PFSK-1 (cell line): ENCODE measurements around the gene CNRIP1.
A peak's percentile ranks its signal among the peaks of the same experiment; 100 is the strongest.

Source experiments
- FOXP2 ChIP-seq: optimal IDR thresholded peaks from 2 replicates; pipeline ENCODE3; 2011; ENCODE audit warnings: borderline replicate concordance, control low read depth, inconsistent platforms; ENCODE audit not compliant: insufficient read depth; ENCODE audit errors: extremely low read length, extremely low read depth
- POLR2AphosphoS5 ChIP-seq: IDR thresholded peaks from 2 replicates; pipeline ENCODE4 v1.6.1; 2012; ENCODE audit warnings: low read depth, mild to moderate bottlenecking, control low read depth, low read length, moderate library complexity
- SIN3A ChIP-seq: IDR thresholded peaks from 2 replicates; pipeline ENCODE4 v1.6.1; 2012; ENCODE audit warnings: mild to moderate bottlenecking, low read length, moderate library complexity, borderline replicate concordance; ENCODE audit not compliant: insufficient read depth
- TAF1 ChIP-seq: IDR thresholded peaks from 2 replicates; pipeline ENCODE4 v1.6.1; 2012; ENCODE audit warnings: low read length, control low read depth, borderline replicate concordance; ENCODE audit not compliant: insufficient read depth
- TF ChIP-seq, protein P1 (sequence below), 2 experiments: IDR thresholded peaks; 2 replicates each; pipeline versions ENCODE4 v1.6.1 to v1.8.0; 2011 to 2012; ENCODE audit warnings: low read depth in 2 of 2, low read length in 2 of 2, control low read depth in 1 of 2, inconsistent platforms in 1 of 2, mild to moderate bottlenecking in 1 of 2, moderate library complexity in 1 of 2; ENCODE audit not compliant: insufficient read depth in 1 of 2

Gene CNRIP1

DNA sequence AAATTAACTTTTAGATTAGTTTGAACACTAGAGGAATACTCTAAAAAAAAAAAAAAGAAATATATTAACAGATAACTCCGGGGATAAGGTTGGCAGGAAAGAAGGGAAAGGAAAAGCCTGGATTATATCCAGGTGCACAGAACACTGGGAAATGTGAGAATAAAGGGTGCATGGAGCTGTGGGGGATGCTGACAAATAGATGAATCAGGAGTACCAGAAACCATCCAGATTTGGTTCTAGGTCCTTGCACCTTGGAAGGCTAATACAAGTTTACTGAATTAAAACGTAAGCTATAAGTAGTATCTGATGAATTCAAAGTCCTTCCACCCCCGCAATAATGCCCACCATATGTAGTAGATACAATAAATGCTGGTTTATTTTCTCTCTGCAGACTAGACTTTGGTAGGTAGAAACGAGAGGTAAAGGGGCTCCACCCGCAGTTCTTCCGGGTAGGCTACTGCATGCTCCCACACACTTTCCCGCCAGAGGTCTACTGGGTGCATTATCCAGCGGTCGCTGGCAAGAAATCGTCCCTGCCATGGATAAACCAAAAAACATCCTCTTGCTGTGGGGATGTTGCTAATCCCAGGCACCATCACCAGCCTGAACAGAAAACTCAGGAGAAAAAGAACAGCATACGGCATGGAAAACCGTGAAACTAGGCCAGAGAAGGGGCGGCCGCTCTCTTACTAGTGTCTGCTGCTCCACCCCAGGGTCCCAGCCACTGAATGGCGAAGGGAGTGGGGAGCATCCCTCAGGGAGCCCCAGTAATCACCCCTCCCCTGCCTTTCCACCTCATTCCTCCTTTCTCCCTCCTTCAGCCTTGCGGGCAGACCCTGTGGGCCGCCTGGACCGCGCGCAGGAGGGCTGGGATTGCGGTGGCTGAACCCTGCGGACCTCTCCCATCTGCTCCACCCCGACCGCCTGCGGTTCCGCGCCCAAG is 1.5 kb downstream of the CNRIP1 start:
- TF ChIP-seq FOXP2 (no peak), SIN3A (0 out of 2 replicates have a peak, but pooled peaks have one; percentile 34)

DNA sequence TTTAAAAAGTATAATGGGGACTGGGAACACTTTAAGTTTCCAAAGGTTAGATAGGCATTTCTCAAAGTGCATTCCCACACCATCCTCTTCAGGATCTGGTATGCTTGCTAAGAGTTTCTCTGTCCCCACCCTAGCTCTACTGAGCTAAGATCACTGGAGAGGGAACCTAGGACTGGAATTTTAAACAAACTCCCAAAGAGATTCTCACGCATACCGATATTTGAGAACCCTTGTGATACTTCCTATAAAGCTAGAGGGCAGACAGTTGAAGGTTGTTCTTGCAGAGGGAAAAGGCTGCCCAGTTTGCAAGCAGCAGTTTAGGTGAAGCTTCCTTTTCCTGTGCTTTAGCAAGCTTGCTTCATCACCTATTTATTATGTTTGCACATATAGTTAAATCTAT is 3.6 kb downstream of the CNRIP1 start:
- TF ChIP-seq TAF1 (no peak), SIN3A (no peak), POLR2AphosphoS5 (no peak), FOXP2 (no peak)
- TF ChIP-seq, protein P1, sequence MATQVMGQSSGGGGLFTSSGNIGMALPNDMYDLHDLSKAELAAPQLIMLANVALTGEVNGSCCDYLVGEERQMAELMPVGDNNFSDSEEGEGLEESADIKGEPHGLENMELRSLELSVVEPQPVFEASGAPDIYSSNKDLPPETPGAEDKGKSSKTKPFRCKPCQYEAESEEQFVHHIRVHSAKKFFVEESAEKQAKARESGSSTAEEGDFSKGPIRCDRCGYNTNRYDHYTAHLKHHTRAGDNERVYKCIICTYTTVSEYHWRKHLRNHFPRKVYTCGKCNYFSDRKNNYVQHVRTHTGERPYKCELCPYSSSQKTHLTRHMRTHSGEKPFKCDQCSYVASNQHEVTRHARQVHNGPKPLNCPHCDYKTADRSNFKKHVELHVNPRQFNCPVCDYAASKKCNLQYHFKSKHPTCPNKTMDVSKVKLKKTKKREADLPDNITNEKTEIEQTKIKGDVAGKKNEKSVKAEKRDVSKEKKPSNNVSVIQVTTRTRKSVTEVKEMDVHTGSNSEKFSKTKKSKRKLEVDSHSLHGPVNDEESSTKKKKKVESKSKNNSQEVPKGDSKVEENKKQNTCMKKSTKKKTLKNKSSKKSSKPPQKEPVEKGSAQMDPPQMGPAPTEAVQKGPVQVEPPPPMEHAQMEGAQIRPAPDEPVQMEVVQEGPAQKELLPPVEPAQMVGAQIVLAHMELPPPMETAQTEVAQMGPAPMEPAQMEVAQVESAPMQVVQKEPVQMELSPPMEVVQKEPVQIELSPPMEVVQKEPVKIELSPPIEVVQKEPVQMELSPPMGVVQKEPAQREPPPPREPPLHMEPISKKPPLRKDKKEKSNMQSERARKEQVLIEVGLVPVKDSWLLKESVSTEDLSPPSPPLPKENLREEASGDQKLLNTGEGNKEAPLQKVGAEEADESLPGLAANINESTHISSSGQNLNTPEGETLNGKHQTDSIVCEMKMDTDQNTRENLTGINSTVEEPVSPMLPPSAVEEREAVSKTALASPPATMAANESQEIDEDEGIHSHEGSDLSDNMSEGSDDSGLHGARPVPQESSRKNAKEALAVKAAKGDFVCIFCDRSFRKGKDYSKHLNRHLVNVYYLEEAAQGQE (IDR thresholded peaks at IDR 0.05; ENCODE audit: insufficient read depth in 1 of 2, low read depth in 2 of 2, low read length in 2 of 2): no peak

DNA sequence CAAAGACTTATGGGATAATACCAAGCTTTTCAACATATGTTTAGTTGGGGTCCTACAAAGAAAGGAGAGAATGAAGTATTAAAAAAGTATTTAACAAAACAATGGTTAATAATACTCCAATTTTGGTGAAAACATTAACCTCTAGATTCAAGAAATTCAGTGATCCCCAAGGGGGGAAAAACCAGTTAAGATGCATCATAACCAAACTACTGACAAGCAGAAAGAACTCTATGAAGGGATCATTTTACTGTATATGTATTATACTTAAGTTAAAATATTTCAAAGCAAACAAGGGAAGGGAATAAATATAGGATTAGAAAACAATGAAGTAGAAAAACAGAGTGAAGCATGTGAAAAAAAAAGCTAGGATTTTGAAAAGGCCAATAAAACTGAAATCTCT is 8.7 kb downstream of the CNRIP1 start:
- TF ChIP-seq SIN3A: no peak
- no peak for TF ChIP-seq FOXP2
- no peak for TF ChIP-seq TAF1
- TF ChIP-seq, protein P1 (IDR thresholded peaks at IDR 0.05; ENCODE audit: insufficient read depth in 1 of 2, low read depth in 2 of 2, low read length in 2 of 2): no peak
- TF ChIP-seq POLR2AphosphoS5: no peak

DNA sequence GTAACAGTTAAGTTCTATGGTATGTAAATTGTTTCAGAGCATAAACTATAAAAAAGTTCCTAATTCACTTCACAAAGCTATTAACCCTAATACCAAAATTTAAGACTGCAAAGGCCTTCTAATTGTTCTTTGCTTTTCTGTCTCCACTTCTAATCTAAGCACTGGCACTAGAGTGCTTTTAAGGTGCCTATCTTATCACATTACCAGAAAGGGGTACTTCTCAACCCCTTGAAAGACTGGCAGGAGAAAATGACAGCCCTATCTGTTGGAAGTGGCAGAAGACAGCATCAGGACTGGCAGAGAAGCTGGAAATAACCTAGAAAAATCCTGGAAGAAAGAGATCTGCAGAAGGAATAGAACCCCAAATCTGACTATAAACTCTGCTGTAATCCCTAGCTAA is 10.3 kb downstream of the CNRIP1 start:
- TF ChIP-seq, protein P1 (IDR thresholded peaks at IDR 0.05; ENCODE audit: insufficient read depth in 1 of 2, low read depth in 2 of 2, low read length in 2 of 2): no peak
- no peak for TF ChIP-seq TAF1
- no peak for TF ChIP-seq SIN3A
- no peak for TF ChIP-seq FOXP2
- no peak for TF ChIP-seq POLR2AphosphoS5

DNA sequence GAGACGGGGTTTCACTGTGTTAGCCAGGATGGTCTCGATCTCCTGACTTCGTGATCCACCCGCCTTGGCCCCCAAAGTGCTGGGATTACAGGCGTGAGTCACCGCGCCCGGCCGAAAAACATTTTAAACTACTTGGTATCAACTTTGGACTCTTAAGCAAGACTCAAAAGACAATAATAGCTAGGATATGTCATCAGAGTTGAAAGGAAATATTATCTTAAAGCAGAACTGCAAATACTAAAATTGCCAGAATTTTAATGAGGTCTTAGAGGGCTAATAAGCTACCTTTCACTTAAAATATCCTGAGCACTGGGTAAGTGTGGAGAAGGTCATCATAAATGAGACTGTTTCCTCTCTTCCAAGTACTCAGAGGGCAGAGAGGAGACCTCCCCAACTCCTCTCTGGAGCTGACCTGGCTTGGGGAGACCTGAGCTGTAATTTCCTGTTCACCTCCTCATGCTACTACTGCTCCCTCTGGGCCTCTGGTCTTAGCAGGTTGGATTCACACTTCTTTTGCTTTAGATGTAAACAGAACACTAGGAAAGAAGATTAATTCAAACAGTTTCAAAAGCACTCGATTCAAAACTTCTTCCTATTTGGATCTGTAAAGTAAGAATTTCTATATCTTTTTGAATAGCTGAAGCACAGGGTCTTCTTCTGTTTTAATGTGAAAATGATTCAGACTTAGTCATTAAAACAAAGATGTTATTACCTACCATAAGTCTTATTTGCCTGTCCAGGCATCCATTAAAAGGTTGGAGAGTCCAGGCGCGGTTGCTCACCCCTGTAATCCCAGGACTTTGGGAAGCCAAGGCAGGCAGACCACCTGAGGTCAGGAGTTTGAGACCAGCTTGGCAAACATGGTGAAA is 16.5 kb downstream of the CNRIP1 start:
- no peak for TF ChIP-seq FOXP2
- TF ChIP-seq, protein P1 (IDR thresholded peaks at IDR 0.05; ENCODE audit: insufficient read depth in 1 of 2, low read depth in 2 of 2, low read length in 2 of 2): no peak
- no peak for TF ChIP-seq TAF1
- no peak for TF ChIP-seq SIN3A
- TF ChIP-seq POLR2AphosphoS5: no peak
